Kidney (tissue), 14 donors: ENCODE data around the gene ZDHHC23. TPM values are rescaled to one million over a fixed set of nuclear protein-coding genes. Genes with fewer than 3 reads are reported as not detected.

Experiments used
- DNase-seq, 5 donors: peaks; one replicate each; pipeline ENCODE4 v3.0.0-alpha.2; 2013 to 2020
- FAIRE-seq: peaks from 2 replicates; lab custom pipeline; 2012; peaks lifted over from hg19 to GRCh38; lab: Jason Lieb, UNC
- H3K27ac ChIP-seq, 2 donors: one replicate each; pipeline ENCODE4 v1.7.0; 2013; ENCODE audit warnings: low read depth in 2 of 2, low read length in 2 of 2, inconsistent platforms in 1 of 2
- H3K27me3 ChIP-seq: one replicate; pipeline ENCODE4 v1.7.1; 2013; ENCODE audit warnings: low read length, inconsistent platforms; ENCODE audit not compliant: control insufficient read depth, insufficient read depth
- H3K36me3 ChIP-seq, 3 donors: one replicate each; pipeline versions ENCODE4 v1.7.0 to v1.7.1; 2013; ENCODE audit warnings: low read length in 3 of 3, control low read depth in 1 of 3, inconsistent platforms in 1 of 3; ENCODE audit not compliant: insufficient read depth in 3 of 3, control insufficient read depth in 2 of 3
- H3K4me1 ChIP-seq, 3 donors: one replicate each; pipeline versions ENCODE4 v1.7.0 to v1.7.1; 2013; ENCODE audit warnings: low read length in 3 of 3, inconsistent platforms in 1 of 3, low read depth in 1 of 3; ENCODE audit not compliant: control insufficient read depth in 2 of 3, insufficient read depth in 2 of 3
- H3K4me3 ChIP-seq, 3 donors: one replicate each; pipeline versions ENCODE4 v1.7.0 to v1.8.1; 2013; ENCODE audit warnings: low read length in 3 of 3, control low read depth in 1 of 3, inconsistent platforms in 1 of 3
- H3K9ac ChIP-seq, 3 donors: one replicate each; pipeline versions ENCODE4 v1.7.0 to v1.7.1; 2013; ENCODE audit warnings: low read length in 3 of 3, control low read depth in 1 of 3, inconsistent platforms in 1 of 3
- H3K9me3 ChIP-seq, 3 donors: one replicate each; pipeline versions ENCODE4 v1.7.0 to v1.7.1; 2013; ENCODE audit warnings: low read length in 3 of 3, control low read depth in 1 of 3, inconsistent platforms in 1 of 3; ENCODE audit not compliant: control insufficient read depth in 2 of 3, insufficient read depth in 1 of 3
- intact Hi-C: fragments of 100-400 bp; cut with DNase I; formaldehyde crosslinking; loops from one replicate; pipeline ENCODE4 v1.11.1; 2022
- polyA plus RNA-seq: library from polyadenylated mRNA; stranded (reverse); fragments of 350-450 nt; fragmentation: Illumina TruSeq; extraction: RNeasy Lipid Tissue Mini Kit (QIAGEN cat#74804); gene quantifications from one replicate; pipeline ENCODE4 v1.2.3, GENCODE V29; 2014; ENCODE audit warnings: low read depth, low replicate concordance; ENCODE audit not compliant: insufficient read depth
- total RNA-seq: library from RNA; stranded (reverse); fragmentation: NEBNext Ultra II Directional; extraction: Animal tissue kit (Norgen Biotek cat#: 25700); gene quantifications from one replicate; pipeline ENCODE4 v1.2.1, GENCODE V29; 2021
- TF ChIP-seq, protein P1 (sequence below): IDR thresholded peaks from 3 replicates; pipeline ENCODE4 v1.5.1; 2012; ENCODE audit warnings: mild to moderate bottlenecking, moderate library complexity, borderline replicate concordance; ENCODE audit not compliant: insufficient read depth; ENCODE audit errors: extremely low read depth
- donor health status: control.
- donor health status: control.
- donor health status: control.
- donor health status: control.
- donor health status: control.
- donor health status: DM: yes; HTN: yes; CAD: no.
- donor health status: Normal renal cell carcinoma (clear cell type).

ZDHHC23 gene
- total and polyA plus RNA-seq, 2 donors from 2014 or later = 4.8 to 20.1 TPM

DNA sequence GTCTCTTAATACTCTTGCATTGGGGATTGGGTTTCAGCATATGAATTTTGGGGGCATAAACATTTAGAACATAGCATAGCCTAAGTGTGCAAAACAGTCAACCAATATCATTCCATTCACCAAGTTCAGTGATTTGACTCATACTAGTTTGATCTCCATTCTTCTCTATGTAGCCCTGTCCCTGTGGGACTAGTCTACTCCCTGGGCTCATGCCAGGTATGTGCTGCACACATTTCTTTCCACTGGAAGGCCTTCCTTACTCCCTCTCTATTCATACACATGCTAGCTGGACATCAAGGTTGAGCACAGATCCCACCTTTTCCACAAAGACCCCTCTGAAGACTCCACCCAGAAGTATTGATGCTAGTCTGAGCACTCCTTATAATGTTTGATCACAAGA, 5.1 kb downstream of the ZDHHC23 start:
- no peak overlapping the region for H3K9ac ChIP-seq
- no peaks in the 10 kb centered on the region for H3K27me3 ChIP-seq
- no peaks in the 10 kb centered on the region for H3K9me3 ChIP-seq
- H3K27ac ChIP-seq = no peak overlapping the region
- peaks cover 0 to 7% (median 0%) of the 10 kb centered on the region in 3 donors for H3K4me1 ChIP-seq
- intact Hi-C loops = no loop called here
- H3K36me3 ChIP-seq = peaks cover 0 to 10% (median 8%) of the 10 kb centered on the region in 3 donors
- no peak overlapping the region for H3K4me3 ChIP-seq
- FAIRE-seq (no peak), DNase-seq (no peak)
- TF ChIP-seq, protein P1, sequence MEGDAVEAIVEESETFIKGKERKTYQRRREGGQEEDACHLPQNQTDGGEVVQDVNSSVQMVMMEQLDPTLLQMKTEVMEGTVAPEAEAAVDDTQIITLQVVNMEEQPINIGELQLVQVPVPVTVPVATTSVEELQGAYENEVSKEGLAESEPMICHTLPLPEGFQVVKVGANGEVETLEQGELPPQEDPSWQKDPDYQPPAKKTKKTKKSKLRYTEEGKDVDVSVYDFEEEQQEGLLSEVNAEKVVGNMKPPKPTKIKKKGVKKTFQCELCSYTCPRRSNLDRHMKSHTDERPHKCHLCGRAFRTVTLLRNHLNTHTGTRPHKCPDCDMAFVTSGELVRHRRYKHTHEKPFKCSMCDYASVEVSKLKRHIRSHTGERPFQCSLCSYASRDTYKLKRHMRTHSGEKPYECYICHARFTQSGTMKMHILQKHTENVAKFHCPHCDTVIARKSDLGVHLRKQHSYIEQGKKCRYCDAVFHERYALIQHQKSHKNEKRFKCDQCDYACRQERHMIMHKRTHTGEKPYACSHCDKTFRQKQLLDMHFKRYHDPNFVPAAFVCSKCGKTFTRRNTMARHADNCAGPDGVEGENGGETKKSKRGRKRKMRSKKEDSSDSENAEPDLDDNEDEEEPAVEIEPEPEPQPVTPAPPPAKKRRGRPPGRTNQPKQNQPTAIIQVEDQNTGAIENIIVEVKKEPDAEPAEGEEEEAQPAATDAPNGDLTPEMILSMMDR = no peak

DNA sequence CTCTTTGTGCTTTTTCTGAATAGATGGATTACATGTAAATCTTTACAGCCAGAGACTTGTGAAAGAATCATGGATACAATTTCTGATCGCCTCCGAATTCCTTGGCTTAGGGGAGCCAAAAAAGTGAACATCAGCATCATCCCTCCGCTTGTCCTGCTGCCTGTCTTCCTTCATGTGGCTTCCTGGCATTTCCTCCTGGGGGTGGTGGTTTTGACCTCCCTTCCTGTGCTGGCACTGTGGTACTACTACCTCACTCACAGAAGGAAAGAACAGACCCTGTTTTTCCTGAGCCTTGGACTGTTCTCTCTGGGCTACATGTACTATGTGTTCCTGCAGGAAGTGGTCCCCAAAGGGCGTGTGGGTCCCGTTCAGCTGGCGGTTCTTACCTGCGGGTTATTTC, 5.9 kb downstream of the ZDHHC23 start:
- no peaks in the 10 kb centered on the region for H3K9me3 ChIP-seq
- TF ChIP-seq, protein P1 = no peak
- intact Hi-C loops = no loop called here
- FAIRE-seq (no peak), DNase-seq (no peak)
- H3K36me3 ChIP-seq = peaks cover 0 to 13% (median 10%) of the 10 kb centered on the region in 3 donors
- peaks cover 0 to 4% (median 0%) of the 10 kb centered on the region in 3 donors for H3K4me1 ChIP-seq
- no peaks in the 10 kb centered on the region for H3K27me3 ChIP-seq
- H3K4me3 ChIP-seq = no peak overlapping the region
- H3K27ac ChIP-seq = no peak overlapping the region
- H3K9ac ChIP-seq = no peak overlapping the region

DNA sequence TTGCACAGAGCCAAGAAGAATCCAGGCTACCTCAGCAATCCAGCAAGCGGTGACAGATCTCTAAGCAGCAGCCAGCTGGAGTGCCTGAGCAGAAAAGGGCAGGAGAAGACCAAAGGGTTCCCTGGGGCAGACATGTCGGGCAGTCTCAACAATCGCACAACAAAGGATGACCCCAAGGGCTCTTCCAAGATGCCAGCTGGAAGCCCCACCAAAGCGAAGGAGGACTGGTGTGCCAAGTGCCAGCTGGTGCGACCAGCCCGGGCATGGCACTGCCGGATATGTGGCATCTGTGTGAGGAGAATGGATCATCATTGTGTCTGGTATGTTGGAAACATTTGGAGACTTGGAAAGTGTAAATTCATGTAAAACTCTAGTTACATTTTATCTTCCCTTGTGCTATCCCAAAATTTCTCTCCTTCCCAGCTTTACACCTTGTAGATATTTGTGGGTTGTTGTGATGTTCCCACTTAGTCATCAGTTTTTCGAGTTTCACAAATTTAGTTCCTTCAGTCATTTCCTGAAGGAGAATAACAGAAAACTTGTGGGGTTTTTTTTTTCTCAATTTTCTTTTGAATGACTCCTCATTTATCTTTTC, 6.4 kb downstream of the ZDHHC23 start:
- no peak overlapping the region for H3K9ac ChIP-seq
- DNase-seq (no peak), FAIRE-seq (no peak)
- H3K27me3 ChIP-seq = no peaks in the 10 kb centered on the region
- peaks cover 0 to 1% (median 0%) of the 10 kb centered on the region in 3 donors for H3K4me1 ChIP-seq
- no peak overlapping the region for H3K4me3 ChIP-seq
- peaks cover 0 to 14% (median 10%) of the 10 kb centered on the region in 3 donors for H3K36me3 ChIP-seq
- TF ChIP-seq, protein P1 = no peak
- H3K27ac ChIP-seq = no peak overlapping the region
- intact Hi-C loops = no loop called here
- H3K9me3 ChIP-seq = no peaks in the 10 kb centered on the region
